Prostate gland (tissue), 2 donors: Measurements from ENCODE around the gene MIGA2.

ENCODE experiments used
- POLR2AphosphoS5 ChIP-seq: sonication (generic); formaldehyde crosslinking; IDR thresholded peaks from one replicate; pipeline ENCODE4 v1.6.1; 2017; ENCODE audit warnings: antibody characterized with exemption
- TF ChIP-seq, protein P1 (sequence below), 4 experiments: fragments of 200-600 bp in 2 of 4; fragments of 450-650 bp in 2 of 4; sonication (generic) in 2 of 4; IDR thresholded peaks; 1 replicate in 3 of 4; 2 replicates in 1 of 4; pipeline ENCODE4 v1.5.1; 2016 to 2019; ENCODE audit warnings: antibody characterized with exemption in 4 of 4, mild to moderate bottlenecking in 2 of 4, moderate library complexity in 2 of 4

DNA sequence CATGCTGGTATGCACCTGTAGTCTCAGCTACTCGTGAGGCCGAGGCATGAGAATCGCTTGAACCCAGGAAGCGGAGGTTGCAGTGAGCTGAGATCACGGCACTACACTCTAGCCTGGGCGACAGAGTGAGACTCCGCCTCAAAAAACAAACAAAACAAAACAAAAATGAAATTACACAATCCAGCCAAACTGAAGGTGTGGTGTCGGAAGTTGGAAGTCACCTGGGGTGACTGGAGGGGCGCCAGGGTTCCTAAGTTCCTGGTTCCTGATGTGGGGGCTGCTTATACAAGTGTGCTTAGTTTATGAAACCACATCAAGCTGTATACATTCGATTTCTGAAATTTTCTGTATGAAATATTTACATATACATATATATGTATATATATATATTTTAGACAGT, 40.8 kb downstream of the MIGA2 start:
- TF ChIP-seq, protein P1, sequence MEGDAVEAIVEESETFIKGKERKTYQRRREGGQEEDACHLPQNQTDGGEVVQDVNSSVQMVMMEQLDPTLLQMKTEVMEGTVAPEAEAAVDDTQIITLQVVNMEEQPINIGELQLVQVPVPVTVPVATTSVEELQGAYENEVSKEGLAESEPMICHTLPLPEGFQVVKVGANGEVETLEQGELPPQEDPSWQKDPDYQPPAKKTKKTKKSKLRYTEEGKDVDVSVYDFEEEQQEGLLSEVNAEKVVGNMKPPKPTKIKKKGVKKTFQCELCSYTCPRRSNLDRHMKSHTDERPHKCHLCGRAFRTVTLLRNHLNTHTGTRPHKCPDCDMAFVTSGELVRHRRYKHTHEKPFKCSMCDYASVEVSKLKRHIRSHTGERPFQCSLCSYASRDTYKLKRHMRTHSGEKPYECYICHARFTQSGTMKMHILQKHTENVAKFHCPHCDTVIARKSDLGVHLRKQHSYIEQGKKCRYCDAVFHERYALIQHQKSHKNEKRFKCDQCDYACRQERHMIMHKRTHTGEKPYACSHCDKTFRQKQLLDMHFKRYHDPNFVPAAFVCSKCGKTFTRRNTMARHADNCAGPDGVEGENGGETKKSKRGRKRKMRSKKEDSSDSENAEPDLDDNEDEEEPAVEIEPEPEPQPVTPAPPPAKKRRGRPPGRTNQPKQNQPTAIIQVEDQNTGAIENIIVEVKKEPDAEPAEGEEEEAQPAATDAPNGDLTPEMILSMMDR (IDR thresholded peaks at IDR 0.05), result no peak
- no peak for TF ChIP-seq POLR2AphosphoS5
